HUES48 (cell line): ENCODE results near the gene CFAP99.
A peak's percentile ranks its signal among the peaks of the same experiment; 100 is the strongest.

Source experiments
- H3K27ac ChIP-seq: one replicate; pipeline ENCODE4 v1.7.0; 2013; ENCODE audit warnings: low read depth, low read length, inconsistent platforms
- H3K27me3 ChIP-seq: 2 replicates; pipeline ENCODE4 v1.6.1; 2013; ENCODE audit warnings: mild to moderate bottlenecking, low read length; ENCODE audit not compliant: control insufficient read depth, insufficient read depth
- H3K36me3 ChIP-seq: 2 replicates; pipeline ENCODE4 v1.6.1; 2013; ENCODE audit warnings: low read length; ENCODE audit not compliant: control insufficient read depth, insufficient read depth
- H3K4me1 ChIP-seq: 2 replicates; pipeline ENCODE4 v1.6.1; 2013; ENCODE audit warnings: mild to moderate bottlenecking, low read length; ENCODE audit not compliant: control insufficient read depth, insufficient read depth
- H3K4me3 ChIP-seq: 2 replicates; pipeline ENCODE4 v1.5.1; 2013; ENCODE audit warnings: mild to moderate bottlenecking, low read depth, low read length
- H3K9ac ChIP-seq: 2 replicates; pipeline ENCODE4 v1.6.1; 2013; ENCODE audit warnings: mild to moderate bottlenecking, low read depth, low read length, moderate library complexity
- H3K9me3 ChIP-seq: 2 replicates; pipeline ENCODE4 v1.6.1; 2013; ENCODE audit warnings: low read length; ENCODE audit not compliant: control insufficient read depth, insufficient read depth

The CFAP99 gene

DNA sequence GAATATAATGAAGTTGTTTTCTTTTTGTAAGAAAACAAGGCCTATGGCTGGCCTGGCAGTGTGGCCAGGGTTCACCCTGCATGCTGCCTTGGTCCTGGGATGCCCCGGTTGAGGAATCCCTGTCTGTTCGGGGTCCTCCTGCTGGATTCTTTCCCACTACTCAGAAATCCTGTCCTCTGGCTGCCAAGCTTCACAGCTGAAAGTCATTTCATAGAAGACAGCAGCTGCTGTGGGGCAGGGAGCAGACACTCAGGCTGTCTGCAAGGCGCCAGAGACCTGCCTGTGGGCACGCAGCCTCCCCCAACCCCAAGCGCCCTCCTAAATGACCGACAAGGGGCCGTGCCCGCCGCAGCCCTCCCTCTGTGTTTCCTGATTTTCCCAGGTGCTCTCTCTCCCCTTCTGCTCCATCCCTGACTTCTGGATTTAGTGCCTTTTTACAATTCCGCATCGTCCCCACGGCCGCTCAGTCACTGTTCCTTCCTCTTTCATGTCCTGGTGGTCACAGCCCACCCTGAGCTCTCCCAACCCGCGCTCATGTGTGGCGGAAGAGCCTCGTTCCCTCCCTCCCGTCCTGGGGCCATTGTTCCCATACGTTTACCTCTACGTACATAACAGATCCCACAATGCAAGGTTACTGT, 27.9 kb upstream of the CFAP99 start:
- Histone ChIP-seq H3K27me3 (no peaks in the 10 kb centered on the region; the same call in 1 of the 2 replicates), H3K36me3 (no peaks in the 10 kb centered on the region), H3K9ac (no peak overlapping the region), H3K27ac (no peak overlapping the region), H3K4me3 (no peak overlapping the region), H3K9me3 (no peaks in the 10 kb centered on the region), H3K4me1 (peaks cover 22% of the 10 kb centered on the region)

DNA sequence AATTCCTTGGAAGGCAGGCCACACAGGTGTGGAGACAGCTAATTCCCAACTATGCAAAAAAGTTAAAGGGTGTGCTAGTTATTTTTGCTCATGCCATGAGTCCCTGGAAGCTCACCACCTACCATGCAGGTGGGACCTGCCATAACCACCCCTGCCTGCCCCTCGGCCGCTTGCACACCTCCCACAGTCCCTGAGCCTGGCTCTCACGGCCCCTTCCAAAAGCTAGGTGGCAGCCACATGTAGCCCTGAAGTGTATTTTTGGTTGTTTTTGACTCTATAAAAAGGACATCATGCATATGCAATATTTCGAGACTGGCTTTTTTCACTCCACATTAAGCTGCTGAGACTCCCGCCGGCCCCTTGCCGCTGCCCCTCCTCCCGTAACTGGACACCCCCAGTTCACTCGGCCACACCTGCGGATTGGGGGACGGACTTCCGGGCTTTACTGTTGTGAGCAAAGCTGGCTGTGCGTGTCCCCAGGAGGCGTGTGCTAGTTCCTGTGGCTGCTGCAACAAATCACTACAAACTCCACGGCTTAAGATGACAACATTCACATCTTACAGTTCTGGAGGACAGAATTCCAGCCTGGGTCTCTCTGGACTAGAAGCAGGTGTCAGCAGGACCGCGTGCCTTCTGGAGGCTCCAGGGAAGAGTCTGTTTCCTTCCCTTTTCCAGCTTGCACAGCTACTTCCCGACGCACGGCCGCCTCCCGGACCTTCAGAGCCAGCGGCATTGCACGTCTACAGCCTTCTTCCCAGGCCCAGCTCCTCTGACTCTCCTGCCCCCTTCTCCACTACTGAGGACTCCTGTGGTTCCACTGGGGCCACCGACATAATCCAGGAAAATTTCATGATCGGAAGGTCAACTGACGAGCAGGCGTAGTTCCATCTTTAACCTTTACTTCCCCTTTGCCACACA, 25.1 kb upstream of the CFAP99 start:
- H3K27me3 ChIP-seq: no peaks in the 10 kb centered on the region; the same call in 1 of the 2 replicates
- no peak overlapping the region for H3K27ac ChIP-seq
- H3K4me1 ChIP-seq: peaks cover 22% of the 10 kb centered on the region
- H3K4me3 ChIP-seq: peak overlapping the region; percentile 46
- H3K36me3 ChIP-seq: no peaks in the 10 kb centered on the region
- H3K9ac ChIP-seq: no peak overlapping the region
- H3K9me3 ChIP-seq: no peaks in the 10 kb centered on the region

DNA sequence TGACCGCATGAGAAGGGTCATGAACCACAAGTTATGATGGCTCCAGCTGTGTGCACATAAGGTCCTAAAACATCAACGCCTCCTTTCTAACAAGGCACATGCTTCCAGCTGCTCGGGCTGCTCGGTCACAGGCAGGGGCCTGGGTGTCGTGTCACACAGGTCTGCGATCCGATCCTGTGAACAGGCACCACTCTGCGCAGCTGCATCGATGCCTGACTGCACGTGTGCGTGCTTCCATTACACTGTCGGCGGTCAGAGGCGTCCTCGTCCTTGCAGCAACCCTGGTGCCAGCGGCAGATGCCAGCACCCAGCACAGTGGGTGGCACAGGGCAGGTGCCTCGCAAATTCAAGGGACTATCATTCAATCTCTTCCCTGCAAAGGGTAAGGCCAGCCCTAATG, 24.2 kb upstream of the CFAP99 start:
- peaks cover 20% of the 10 kb centered on the region for H3K4me1 ChIP-seq
- H3K36me3 ChIP-seq: no peaks in the 10 kb centered on the region
- no peak overlapping the region for H3K27ac ChIP-seq
- H3K9me3 ChIP-seq: no peaks in the 10 kb centered on the region
- no peak overlapping the region for H3K9ac ChIP-seq
- H3K4me3 ChIP-seq: no peak overlapping the region
- no peaks in the 10 kb centered on the region for H3K27me3 ChIP-seq

DNA sequence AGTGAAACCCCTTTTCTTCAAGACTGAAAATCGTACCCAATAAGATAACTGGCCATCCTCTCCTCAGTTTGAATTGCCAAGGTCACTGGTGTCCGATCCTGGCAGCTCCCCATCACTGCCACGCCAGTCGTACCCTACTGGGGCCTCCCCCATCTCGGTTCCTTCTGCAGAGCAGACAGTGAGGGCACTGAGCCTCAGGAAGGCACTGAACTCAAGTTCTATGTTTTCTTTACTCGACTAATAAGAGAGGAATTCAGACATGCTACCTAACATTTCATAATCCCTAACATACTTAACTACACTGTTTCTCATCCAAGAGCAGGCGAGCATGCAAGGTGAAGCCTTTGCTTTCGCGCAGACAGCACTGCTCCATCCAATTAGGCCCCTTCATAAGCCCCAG, 23.7 kb upstream of the CFAP99 start:
- no peaks in the 10 kb centered on the region for H3K36me3 ChIP-seq
- no peaks in the 10 kb centered on the region for H3K27me3 ChIP-seq
- no peak overlapping the region for H3K4me3 ChIP-seq
- H3K9me3 ChIP-seq: no peaks in the 10 kb centered on the region
- H3K27ac ChIP-seq: no peak overlapping the region
- H3K4me1 ChIP-seq: peaks cover 15% of the 10 kb centered on the region
- no peak overlapping the region for H3K9ac ChIP-seq

DNA sequence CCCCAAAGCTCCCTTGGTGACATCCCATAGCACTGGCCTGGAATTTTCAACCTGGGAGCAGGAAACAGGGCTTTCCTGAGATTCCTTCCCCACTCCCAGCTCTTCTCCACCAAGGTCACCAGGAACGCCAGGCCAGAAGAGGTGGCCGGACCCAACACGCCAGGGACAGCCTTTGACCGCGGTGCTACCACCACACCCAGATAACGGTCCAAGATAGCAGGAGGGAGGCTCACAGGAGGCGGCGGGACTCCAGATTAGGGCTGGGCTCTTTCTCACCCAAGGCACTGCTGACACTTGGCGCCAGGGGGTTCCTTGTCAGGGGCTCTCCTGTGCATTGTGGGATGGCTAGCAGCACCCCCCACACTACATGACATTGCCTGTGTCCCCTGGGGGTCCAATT, 23.2 kb upstream of the CFAP99 start:
- peaks cover 14% of the 10 kb centered on the region for H3K4me1 ChIP-seq
- H3K27ac ChIP-seq: no peak overlapping the region
- no peak overlapping the region for H3K4me3 ChIP-seq
- H3K9me3 ChIP-seq: no peaks in the 10 kb centered on the region
- no peaks in the 10 kb centered on the region for H3K36me3 ChIP-seq
- H3K27me3 ChIP-seq: no peaks in the 10 kb centered on the region
- no peak overlapping the region for H3K9ac ChIP-seq

DNA sequence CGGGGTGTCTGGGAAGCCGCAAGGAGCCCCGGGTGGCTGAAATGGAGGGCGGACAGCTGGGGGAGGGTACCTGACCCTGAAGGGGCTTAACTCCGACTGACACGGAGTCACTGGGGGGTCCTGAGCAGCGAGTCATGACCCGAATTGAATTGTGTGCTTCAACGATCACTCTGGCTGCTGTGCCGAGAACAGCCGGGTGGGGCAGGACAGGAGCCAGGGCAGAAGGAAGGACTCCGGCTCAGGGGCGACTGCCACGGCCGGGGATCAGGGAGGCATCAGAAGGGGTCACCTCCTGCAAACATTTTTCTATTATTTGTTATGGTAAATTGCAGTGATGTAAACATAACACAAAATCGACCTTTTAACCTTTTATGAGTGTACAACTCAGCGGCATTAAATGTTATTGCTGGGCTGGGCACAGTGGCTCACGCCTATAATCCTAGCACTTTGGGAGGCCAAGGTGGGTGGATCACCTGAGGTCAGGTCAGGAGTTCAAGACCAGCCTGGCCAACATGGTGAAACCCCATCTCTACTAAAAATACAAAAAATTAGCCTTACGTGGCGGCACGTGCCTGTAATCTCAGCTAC, 21.9 kb upstream of the CFAP99 start:
- Histone ChIP-seq H3K9me3 (no peaks in the 10 kb centered on the region), H3K27me3 (peaks cover 9% of the 10 kb centered on the region; the same call in 1 of the 2 replicates), H3K9ac (no peak overlapping the region), H3K27ac (no peak overlapping the region), H3K4me1 (peaks cover 20% of the 10 kb centered on the region), H3K36me3 (no peaks in the 10 kb centered on the region), H3K4me3 (no peak overlapping the region)

DNA sequence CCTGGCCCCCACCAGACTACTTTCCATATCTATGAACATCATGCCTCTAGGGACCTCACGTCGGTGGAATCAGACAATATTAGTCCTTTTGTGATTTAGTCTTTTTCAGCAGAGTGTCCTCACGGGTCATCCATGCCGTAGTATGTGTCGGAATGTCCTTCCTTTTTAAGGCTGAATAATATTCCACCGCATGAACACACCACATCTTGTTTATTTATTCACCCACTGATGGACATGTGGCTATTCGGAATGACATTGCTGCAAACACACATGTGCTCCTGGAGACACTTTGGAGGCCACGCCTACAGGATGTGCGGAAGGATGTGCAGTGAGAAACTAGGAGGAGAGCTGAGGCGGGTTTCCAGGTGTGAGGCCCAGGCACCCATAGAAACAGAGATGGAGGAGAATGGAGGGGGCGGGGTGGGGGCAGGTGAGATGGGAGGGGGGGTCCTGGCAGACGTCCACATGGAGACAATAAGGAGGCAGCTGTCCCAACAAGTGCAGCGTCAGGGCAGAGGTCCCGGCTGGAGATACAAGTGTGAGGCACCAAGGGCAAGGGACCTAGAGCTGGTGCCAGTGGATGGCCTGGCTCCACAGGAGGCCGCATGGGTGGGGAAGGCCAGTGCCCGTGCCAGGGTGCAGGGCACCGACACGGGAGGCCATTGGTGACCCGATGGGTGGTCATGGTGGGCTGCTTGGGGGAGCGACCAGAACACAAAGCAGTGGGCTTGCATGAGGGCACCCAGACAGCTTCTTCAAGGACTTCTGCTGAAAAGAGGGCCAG, 21.0 kb upstream of the CFAP99 start:
- no peak overlapping the region for H3K4me3 ChIP-seq
- peaks cover 26% of the 10 kb centered on the region for H3K4me1 ChIP-seq
- no peaks in the 10 kb centered on the region for H3K36me3 ChIP-seq
- no peaks in the 10 kb centered on the region for H3K9me3 ChIP-seq
- H3K27ac ChIP-seq: no peak overlapping the region
- no peak overlapping the region for H3K9ac ChIP-seq
- peaks cover 15% of the 10 kb centered on the region for H3K27me3 ChIP-seq

DNA sequence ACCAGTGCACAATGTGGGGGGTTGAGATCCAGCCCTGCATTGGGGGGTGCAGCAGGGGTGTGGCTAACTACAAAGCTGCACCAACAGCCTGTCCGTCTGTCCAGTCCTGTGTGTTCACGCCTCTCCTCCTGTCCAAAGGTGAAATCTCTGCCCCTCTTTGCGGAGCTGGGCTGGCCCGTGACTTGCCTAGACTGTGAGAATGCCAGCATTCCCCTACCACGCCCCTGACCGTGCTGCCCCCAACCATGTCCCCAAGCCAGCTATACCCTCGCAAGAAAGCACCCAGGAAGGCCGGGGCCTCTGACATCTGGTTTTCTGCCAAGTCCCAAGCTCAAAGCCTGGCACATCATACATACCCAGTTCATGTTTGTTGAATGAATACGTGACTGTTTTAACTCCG, 19.5 kb upstream of the CFAP99 start:
- no peak overlapping the region for H3K9ac ChIP-seq
- H3K27ac ChIP-seq: no peak overlapping the region
- H3K27me3 ChIP-seq: peaks cover 17% of the 10 kb centered on the region
- no peak overlapping the region for H3K4me3 ChIP-seq
- no peaks in the 10 kb centered on the region for H3K36me3 ChIP-seq
- peaks cover 14% of the 10 kb centered on the region for H3K4me1 ChIP-seq
- no peaks in the 10 kb centered on the region for H3K9me3 ChIP-seq

DNA sequence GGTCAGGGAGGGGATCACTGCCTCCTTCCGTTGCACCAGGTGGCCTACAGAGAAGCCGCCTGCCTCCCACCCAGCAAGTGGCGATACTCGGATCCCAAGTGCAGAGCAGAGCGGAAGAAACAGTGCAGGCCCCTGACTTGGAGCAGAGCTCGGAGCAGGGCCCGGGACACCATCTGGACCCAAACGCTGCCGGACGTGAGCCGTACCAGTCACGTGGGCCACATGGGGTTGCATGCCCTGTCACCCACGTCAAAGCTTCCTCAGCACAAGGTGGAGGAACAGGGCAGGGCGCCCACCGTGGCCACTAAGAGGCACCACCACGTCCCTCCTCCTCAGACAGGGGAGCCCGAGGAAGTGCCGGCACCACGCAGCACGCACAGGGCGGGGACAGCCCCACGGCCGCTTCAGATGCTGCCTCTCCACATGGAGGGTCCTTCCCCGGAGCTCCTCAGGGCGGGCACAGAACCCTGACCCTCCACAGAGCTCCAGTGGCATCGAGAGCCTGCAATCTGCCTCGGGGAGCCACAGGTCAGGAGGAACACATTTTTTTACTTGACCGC, 19.0 kb upstream of the CFAP99 start:
- Histone ChIP-seq H3K9me3 (no peaks in the 10 kb centered on the region), H3K4me1 (peaks cover 13% of the 10 kb centered on the region), H3K36me3 (no peaks in the 10 kb centered on the region), H3K9ac (no peak overlapping the region), H3K4me3 (no peak overlapping the region), H3K27ac (no peak overlapping the region), H3K27me3 (peaks cover 17% of the 10 kb centered on the region)

DNA sequence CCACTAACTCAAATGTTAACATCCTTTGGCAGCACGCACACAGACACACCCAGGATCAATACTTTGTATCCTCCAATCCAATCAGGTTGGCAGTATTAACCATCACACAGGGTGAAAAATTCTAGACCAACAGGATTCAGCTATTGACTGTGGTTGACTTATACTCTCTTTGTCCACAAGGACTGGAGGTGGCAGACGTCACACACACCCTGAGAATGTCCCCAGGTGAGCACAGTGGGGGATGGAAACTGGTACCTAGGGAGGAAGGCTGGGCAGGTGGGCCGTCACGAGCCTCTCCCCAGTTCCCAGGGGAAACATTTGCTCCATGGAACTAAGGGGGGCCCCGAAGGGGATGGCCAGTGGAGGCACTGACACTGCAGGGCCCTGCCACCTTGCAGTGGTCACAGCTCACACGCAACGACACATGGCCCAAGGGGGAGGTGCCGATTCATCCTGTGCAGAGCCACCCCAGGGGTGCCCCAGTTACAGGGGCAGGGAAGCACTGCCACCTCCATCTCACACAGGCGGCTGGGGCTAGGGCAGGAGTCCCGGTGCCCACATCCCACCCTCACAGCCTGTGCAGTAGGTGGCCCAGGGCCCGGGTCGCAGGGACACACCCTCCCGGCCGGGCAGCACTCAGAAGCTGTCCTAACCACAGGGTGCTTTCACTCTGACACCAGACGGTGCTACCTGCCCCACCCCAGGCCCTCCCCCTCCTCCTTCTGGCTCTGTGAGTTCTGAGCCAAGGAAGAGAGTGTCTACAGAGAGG, 17.7 kb upstream of the CFAP99 start:
- no peaks in the 10 kb centered on the region for H3K36me3 ChIP-seq
- H3K9ac ChIP-seq: no peak overlapping the region
- peaks cover 17% of the 10 kb centered on the region for H3K27me3 ChIP-seq

More for the DNA sequence above, 17.7 kb upstream of the CFAP99 start:
- Histone ChIP-seq H3K4me3 (no peak overlapping the region), H3K9me3 (no peaks in the 10 kb centered on the region), H3K4me1 (peaks cover 13% of the 10 kb centered on the region), H3K27ac (no peak overlapping the region)
